Left cardiac atrium (tissue), 4 donors: ENCODE measurements around the gene MCC. TPM values are rescaled to one million over a fixed set of nuclear protein-coding genes. Genes with fewer than 3 reads are reported as not detected.
A peak's percentile ranks its signal among the peaks of the same experiment; 100 is the strongest.
"Not testable (repeated sequence)": the region's sequence is repeated elsewhere in the genome, so short reads cannot be mapped to it uniquely, and the experiment has no call there.

Source experiments
- ATAC-seq, 2 donors: fragments of 200-7000 bp; cut with Tn5 transposase; one replicate each; pipeline ENCODE4 v1.9.1; 2020; ENCODE audit warnings: mild to moderate bottlenecking in 2 of 2, moderate library complexity in 2 of 2
- DNase-seq: peaks from one replicate; pipeline ENCODE4 v3.0.0-alpha.2; 2020
- intact Hi-C, 2 donors: fragments of 100-400 bp; cut with DNase I; formaldehyde crosslinking; loops; one replicate each; pipeline versions ENCODE4 v1.14.1 to v1.15.1; 2022 to 2023
- total RNA-seq, 2 donors: library from RNA; stranded (reverse); fragmentation: NEBNext Ultra II Directional; extraction: Animal tissue kit (Norgen Biotek cat#: 25700); gene quantifications; one replicate each; pipeline ENCODE4 v1.2.1, GENCODE V29; 2021
- donor health status: DM: no; HTN: yes; CAD: no.
- donor health status: DM: no; HTN: yes; CAD: no; lungs with severe emphysema.
- donor health status: DM: yes; HTN: yes; CAD: no.
- donor health status: Dilated cardiomyopathy.

The MCC gene
- total RNA-seq, 2 donors from 2014 or later, result 18.2 to 28.6 TPM

GRCh38 chr5:113435575-113435974 lies 52.7 kb downstream of the MCC start:
- DNase-seq, result no peak
- intact Hi-C loops, result no loop called here
- peak; percentile 47 to 71 for ATAC-seq

DNA sequence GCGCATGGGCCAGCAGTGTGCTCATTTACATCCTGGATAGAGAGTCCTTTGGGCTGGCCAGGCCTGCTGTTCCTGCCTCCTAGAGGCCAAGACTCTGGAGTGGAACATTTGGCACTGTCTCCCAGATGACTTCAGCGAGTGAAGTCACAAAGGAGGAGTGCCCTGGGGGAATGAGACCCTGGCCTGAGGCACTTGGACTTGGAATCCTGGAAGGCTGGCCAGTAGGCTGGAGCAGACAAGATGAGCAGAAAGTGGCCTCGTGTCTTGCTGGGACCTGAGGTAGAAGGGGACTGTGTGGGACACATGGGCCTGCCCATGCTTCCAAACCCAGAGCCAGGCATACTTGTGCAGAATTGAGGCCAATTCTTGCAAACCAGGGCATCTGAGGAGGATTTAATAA lies 53.4 kb downstream of the MCC start, which contains the start of gene TSSK1B:
TSSK1B (minus strand) TSS at position 101 of the 400 bp plus-strand sequence. CDS start 150 bp downstream, outside the sequence.
- no peak for DNase-seq
- ATAC-seq, result peak in 1 of 2 donors; percentile 43
- intact Hi-C loops, result no loop called here

GRCh38 chr5:113433862-113434612 lies 54.2 kb downstream of the MCC start:
- intact Hi-C loops, result no loop called here
- ATAC-seq, result no peak
- no peak for DNase-seq

DNA sequence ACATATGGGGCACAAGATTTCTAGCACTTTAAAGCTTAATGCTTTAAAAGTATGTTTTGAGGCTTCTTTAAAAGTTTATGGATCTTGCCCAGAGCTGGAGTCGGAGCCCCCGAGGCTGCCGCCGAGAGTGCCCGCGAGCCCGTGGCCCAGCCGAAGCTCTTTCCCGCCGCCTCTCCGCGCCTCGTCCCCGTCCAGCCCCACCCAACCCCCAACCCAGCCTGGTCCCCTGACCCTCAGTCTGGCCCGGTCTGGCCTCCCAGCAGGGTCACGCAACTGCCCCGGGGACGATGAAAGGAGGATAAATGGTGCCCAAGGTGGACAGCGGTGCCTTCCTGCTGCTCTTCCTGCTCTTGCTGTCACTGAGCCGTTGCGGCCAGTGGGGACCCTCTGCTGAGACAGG lies 55.2 kb downstream of the MCC start:
- DNase-seq (no peak), ATAC-seq (no peak)
- intact Hi-C loops, result no loop called here

GRCh38 chr5:113427871-113428574 lies 60.2 kb downstream of the MCC start:
- intact Hi-C loops, result no loop called here
- ATAC-seq, result no peak
- no peak for DNase-seq

DNA sequence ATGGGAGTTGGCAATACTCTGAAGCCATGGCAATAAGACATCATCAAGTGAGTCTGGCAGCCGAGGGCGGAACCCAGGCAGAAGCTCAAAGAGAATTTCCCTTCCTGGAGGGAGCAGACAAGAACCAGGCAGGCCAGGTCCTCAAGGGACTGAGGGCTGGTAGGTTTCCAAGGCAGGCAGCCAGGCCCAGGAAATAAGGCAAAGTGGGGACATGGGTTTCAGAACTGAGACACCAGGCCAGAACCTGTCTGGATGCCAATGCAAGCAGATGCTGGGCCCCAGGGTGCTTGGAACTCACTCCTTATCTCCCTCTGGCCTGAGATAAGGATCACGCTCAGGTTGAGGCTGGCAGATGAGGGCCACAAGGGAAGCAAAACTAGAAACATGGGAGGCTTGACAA lies 62.3 kb downstream of the MCC start:
- DNase-seq (no peak), ATAC-seq (no peak)
- intact Hi-C loops, result no loop called here

- ATAC-seq (no peak), DNase-seq (no peak)
- intact Hi-C loops, result no loop called here
These were observed 66.6 kb downstream of the MCC start for GRCh38 chr5:113421693-113422092.

- no peak for ATAC-seq
- DNase-seq, result no peak
- intact Hi-C loops, result no loop called here
These were observed 82.7 kb downstream of the MCC start for GRCh38 chr5:113405530-113405929.

DNA sequence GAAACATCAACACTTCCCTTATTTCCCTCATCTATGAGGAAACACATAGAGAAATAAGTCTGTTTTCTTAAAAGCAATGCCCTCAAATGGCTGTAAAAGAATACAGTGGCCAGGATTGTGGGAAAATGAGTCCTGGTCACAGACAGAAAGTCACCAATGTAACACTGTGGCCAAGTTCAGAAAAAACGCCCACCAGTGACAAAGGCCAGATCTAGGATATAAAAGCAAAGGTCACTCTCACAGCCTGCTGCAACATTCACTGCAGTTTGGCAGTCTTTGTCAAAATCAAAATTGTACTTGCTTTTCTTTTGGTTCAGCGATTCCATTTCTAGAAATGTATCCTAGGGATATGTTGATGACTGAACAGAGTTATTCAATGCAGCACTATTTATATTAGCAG lies 84.0 kb downstream of the MCC start:
- DNase-seq (no peak), ATAC-seq (no peak)
- intact Hi-C loops, result no loop called here

DNA sequence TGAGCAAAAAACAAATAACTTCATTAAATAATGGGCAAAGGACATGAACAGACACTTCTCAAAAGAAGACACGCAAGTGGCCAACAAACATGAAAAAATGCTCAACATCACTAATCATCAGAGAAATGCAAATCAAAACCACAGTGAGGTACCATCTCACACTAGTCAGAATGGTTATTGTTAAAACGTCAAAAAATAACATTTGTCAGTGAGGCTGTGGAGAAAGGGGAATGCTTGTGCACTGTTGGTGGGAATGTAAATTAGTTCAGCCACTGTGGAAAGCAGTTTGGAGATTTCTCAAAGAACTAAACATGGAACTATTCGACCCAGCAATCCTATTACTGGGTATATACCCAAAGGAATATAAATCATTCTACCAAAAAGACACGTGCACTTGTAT lies 90.3 kb downstream of the MCC start:
- intact Hi-C loops, DNase-seq, ATAC-seq: not testable (repeated sequence)

DNA sequence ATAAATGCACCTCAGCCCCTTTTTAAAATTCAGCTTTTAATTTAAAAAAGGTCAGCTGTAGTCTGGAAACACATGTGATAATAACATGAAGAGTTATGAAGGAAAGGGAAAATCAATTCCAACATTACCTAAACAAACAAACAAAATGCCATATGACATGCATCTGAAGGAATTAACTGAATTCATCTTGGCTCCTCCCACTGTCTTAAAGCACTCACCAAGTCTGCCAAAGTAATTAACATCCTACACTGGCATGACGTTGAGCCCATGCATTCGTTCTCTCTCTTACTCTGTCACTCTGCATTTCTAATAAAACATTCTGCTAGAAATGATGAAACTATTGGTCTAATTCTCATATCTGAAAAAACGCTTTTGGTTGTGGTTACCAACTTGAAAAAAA lies 91.2 kb downstream of the MCC start:
- DNase-seq, result no peak
- intact Hi-C loops, result no loop called here

DNA sequence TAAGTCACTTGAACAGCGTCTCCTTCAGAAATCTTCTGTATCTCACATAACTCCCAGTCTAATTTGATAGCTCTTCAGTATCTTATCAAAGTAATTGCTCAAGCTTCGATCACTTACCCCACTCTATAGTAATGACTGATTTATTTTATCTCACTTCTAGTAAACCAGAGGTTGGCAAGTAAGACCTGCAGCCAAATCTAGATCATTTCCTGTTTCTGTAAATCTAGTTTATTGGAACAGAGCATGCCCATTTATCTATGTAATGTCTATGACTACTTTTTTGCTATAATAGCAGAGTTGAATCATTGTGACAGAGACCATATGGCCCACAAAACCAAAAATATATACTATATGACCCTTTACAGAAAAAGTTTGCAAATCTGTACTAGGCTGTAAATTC lies 93.6 kb downstream of the MCC start:
- DNase-seq (no peak), ATAC-seq (no peak)
- intact Hi-C loops, result no loop called here

More for the DNA sequence above, 91.2 kb downstream of the MCC start:
- no peak for ATAC-seq

DNA sequence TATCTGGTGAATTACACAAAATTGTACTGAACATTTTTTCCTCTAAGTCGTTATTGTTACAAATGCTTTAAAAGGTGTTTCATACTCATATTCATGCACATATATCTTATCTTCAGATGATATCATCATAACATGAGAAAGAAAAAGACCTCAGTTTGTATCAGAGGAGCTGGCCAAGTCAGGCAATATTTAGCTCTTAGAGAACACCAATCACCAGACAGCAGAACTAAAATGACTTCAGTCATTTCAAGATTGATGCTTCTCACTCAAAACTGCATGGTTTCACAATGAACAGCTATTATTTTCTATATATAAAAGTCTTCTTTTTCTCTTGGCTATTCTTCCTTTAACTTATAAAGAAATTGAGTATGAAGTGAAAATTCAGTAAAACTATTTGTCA lies 98.0 kb downstream of the MCC start:
- intact Hi-C loops, result no loop called here
- ATAC-seq (no peak), DNase-seq (no peak)

- ATAC-seq (no peak), DNase-seq (no peak)
- intact Hi-C loops, result no loop called here
These were observed 99.1 kb downstream of the MCC start for GRCh38 chr5:113389116-113389515.

DNA sequence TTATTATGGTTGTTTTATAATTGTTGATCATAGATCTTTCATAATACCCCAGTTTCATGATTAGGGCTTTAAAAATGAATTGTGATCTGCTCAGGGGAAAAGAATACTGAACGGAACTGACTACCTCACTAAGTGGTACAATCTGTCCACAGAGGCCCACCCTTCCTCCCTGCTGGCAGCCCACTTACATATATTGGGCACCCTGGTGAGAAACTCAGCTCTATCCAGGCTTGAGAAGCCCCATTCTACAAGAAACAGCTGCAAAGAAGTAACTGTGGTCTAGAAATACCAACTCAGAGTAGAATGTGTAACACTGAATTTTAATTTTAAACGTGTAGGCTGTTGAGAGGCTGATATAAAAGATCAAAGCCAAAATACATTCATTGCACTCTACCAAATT lies 100.4 kb downstream of the MCC start:
- intact Hi-C loops, result no loop called here
- DNase-seq (no peak), ATAC-seq (no peak)

- intact Hi-C loops, result loop anchor here in 1 of 2 donors (5.0 kb wide), 1 partner anchor 117 kb away; no protein-coding TSS in a partner anchor
- no peak for ATAC-seq
These were observed 103.4 kb downstream of the MCC start for GRCh38 chr5:113384782-113385285.

DNA sequence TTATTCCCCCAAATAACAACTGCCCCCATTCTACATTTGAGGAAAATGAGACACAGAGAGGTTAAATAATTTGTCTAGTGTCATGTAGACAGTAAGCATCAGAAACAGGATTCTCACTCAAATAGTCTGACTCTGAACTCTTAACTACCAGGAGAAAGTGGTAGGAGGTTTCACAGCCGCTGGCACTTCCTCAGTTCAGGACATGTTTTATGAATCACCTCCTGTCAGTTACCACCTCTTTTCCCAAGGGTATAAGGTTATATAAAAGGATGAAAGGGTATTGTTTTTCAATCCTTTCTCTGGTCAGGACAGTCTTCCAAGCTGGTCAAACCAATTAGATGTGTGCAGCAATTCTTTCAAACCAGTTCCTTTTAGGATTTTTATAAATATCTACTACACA lies 105.5 kb downstream of the MCC start:
- intact Hi-C loops, result loop anchor here in 1 of 2 donors (5.0 kb wide), 1 partner anchor 120 kb away; no protein-coding TSS in a partner anchor

More at GRCh38 chr5:113384782-113385285, 103.4 kb downstream of the MCC start:
- DNase-seq, result no peak

GRCh38 chr5:113381791-113382190 lies 106.5 kb downstream of the MCC start:
- intact Hi-C loops, result loop anchor here in 1 of 2 donors (2.0 to 5.0 kb wide), 2 partner anchors 121 to 131 kb away; partner anchors contain the start of gene YTHDC2

More for the DNA sequence above, 105.5 kb downstream of the MCC start:
- no peak for ATAC-seq
- no peak for DNase-seq

GRCh38 chr5:113380807-113381326 lies 107.4 kb downstream of the MCC start:
- DNase-seq (no peak), ATAC-seq (no peak)
- intact Hi-C loops, result loop anchor here in 1 of 2 donors (2.0 to 5.0 kb wide), 2 partner anchors 121 to 132 kb away; partner anchors contain the start of gene YTHDC2

More at GRCh38 chr5:113381791-113382190, 106.5 kb downstream of the MCC start:
- ATAC-seq (no peak), DNase-seq (no peak)
